GM19455 (cell line): ENCODE results near the gene SLC25A47.
"Not testable (repeated sequence)": the region's sequence is repeated elsewhere in the genome, so short reads cannot be mapped to it uniquely, and the experiment has no call there.

ENCODE experiments used
- ATAC-seq: cut with Tn5 transposase; IDR thresholded peaks from one replicate; pipeline ENCODE4 v1.9.1; 2021; ENCODE audit not compliant: unreplicated experiment

Gene SLC25A47

GRCh38 chr14:100289916-100290606, 33.1 kb upstream of the SLC25A47 start:
- ATAC-seq, result no peak

GRCh38 chr14:100290607-100291304, 32.4 kb upstream of the SLC25A47 start:
- no peak for ATAC-seq

- no peak for ATAC-seq
Observed at GRCh38 chr14:100291305-100292075, 31.6 kb upstream of the SLC25A47 start.

- ATAC-seq, result no peak
Observed at GRCh38 chr14:100292301-100292775, 30.8 kb upstream of the SLC25A47 start.

GRCh38 chr14:100292776-100293461, 30.2 kb upstream of the SLC25A47 start:
- ATAC-seq, result no peak

- ATAC-seq, result no peak
Observed at GRCh38 chr14:100293497-100294212, 29.5 kb upstream of the SLC25A47 start.

GRCh38 chr14:100294213-100294962, 28.8 kb upstream of the SLC25A47 start:
- no peak for ATAC-seq

- no peak for ATAC-seq
Observed at GRCh38 chr14:100294963-100295330, 28.2 kb upstream of the SLC25A47 start.

- ATAC-seq, result no peak
Observed at GRCh38 chr14:100295376-100296105, 27.6 kb upstream of the SLC25A47 start.

- ATAC-seq, result no peak
Observed at GRCh38 chr14:100296106-100296651, 27.0 kb upstream of the SLC25A47 start.

GRCh38 chr14:100296729-100297128, 26.4 kb upstream of the SLC25A47 start:
- not testable (repeated sequence) for ATAC-seq

GRCh38 chr14:100297320-100298300, 25.5 kb upstream of the SLC25A47 start:
- peak; percentile 84 for ATAC-seq

- no peak for ATAC-seq
Observed at GRCh38 chr14:100298551-100299237, 24.4 kb upstream of the SLC25A47 start.

GRCh38 chr14:100299238-100299560, 23.9 kb upstream of the SLC25A47 start:
- no peak for ATAC-seq

GRCh38 chr14:100302616-100303015, 20.5 kb upstream of the SLC25A47 start:
- no peak for ATAC-seq

GRCh38 chr14:100303179-100303578, 20.0 kb upstream of the SLC25A47 start:
- no peak for ATAC-seq

- ATAC-seq, result no peak
Observed at GRCh38 chr14:100303925-100304324, 19.2 kb upstream of the SLC25A47 start.
